ENCODE data around the gene RMC1. TPM values are rescaled to one million over a fixed set of nuclear protein-coding genes. Genes with fewer than 3 reads are reported as not detected.

Gene RMC1
- total and polyA plus RNA-seq, 2 of the 13 experiments (the other 11 are each of a cell fraction or from before 2014, with no cell fraction given), result 9.4 to 19.5 TPM

GRCh38 chr18:23487738-23488570, 15.4 kb upstream of the RMC1 start (continued):
- TF ChIP-seq NR2C2 (CRISPR knock-in tag; IDR thresholded peaks at IDR 0.05; ENCODE audit: borderline replicate concordance) (no peak), ZBTB8A (CRISPR knock-in tag; IDR thresholded peaks at IDR 0.05; ENCODE audit: borderline replicate concordance, low read depth) (no peak), MYPOP (CRISPR knock-in tag; IDR thresholded peaks at IDR 0.05) (no peak), KLF16 (CRISPR knock-in tag; IDR thresholded peaks at IDR 0.05) (0 out of 4 replicates have a peak, but pooled peaks of 1 of the 2 experiments have one; percentile 21), ARHGAP35 (CRISPR knock-in tag; IDR thresholded peaks at IDR 0.05; ENCODE audit: borderline replicate concordance) (no peak), EP300 (IDR thresholded peaks at IDR 0.05; ENCODE audit: low read depth in 2 of 2, low read length in 2 of 2) (peak in 1 of 2 experiments; percentile 3; a peak in 1 of 4 replicates), EP300 (CRISPR knock-in tag; IDR thresholded peaks at IDR 0.05; ENCODE audit: borderline replicate concordance) (no peak), TFE3 (CRISPR knock-in tag; IDR thresholded peaks at IDR 0.05) (0 out of 2 replicates have a peak, but pooled peaks have one; percentile 14), ZNF574 (CRISPR knock-in tag; IDR thresholded peaks at IDR 0.05) (no peak), DPF2 (CRISPR knock-in tag; IDR thresholded peaks at IDR 0.05; ENCODE audit: borderline replicate concordance, low read depth) (no peak), MNT (IDR thresholded peaks at IDR 0.05) (no peak), ZNF766 (CRISPR knock-in tag; IDR thresholded peaks at IDR 0.05; ENCODE audit: borderline replicate concordance) (0 out of 2 replicates have a peak, but pooled peaks have one; percentile 39), IKZF5 (CRISPR knock-in tag; IDR thresholded peaks at IDR 0.05) (no peak; the same call in 1 of the 2 replicates), CREM (IDR thresholded peaks at IDR 0.05) (0 out of 2 replicates have a peak, but pooled peaks have one; percentile 13), CREM (CRISPR knock-in tag; IDR thresholded peaks at IDR 0.05) (no peak), GATAD1 (CRISPR knock-in tag; IDR thresholded peaks at IDR 0.05) (no peak), KLF9 (CRISPR knock-in tag; IDR thresholded peaks at IDR 0.05; ENCODE audit: low read depth) (no peak), DMAP1 (CRISPR knock-in tag; IDR thresholded peaks at IDR 0.05) (no peak), ZSCAN31 (CRISPR knock-in tag; IDR thresholded peaks at IDR 0.05; ENCODE audit: low read depth) (0 out of 2 replicates have a peak, but pooled peaks have one; percentile 28), ZSCAN30 (CRISPR knock-in tag; IDR thresholded peaks at IDR 0.05) (no peak), ZNF792 (CRISPR knock-in tag; IDR thresholded peaks at IDR 0.05) (peak; percentile 37; the same call in 1 of the 2 replicates), NFE2L1 (CRISPR knock-in tag; IDR thresholded peaks at IDR 0.05; ENCODE audit: borderline replicate concordance) (no peak)

Measured in HepG2 (cell line).